NCI-H1694 treated with DMSO at 0.1 percent for 48 hours (cell line): Measurements from ENCODE around the gene TAF10.

Experiments
- DNase-seq: peaks from one replicate; lab custom pipeline; 2025; lab: John Stamatoyannopoulos, UW

Gene TAF10

DNA sequence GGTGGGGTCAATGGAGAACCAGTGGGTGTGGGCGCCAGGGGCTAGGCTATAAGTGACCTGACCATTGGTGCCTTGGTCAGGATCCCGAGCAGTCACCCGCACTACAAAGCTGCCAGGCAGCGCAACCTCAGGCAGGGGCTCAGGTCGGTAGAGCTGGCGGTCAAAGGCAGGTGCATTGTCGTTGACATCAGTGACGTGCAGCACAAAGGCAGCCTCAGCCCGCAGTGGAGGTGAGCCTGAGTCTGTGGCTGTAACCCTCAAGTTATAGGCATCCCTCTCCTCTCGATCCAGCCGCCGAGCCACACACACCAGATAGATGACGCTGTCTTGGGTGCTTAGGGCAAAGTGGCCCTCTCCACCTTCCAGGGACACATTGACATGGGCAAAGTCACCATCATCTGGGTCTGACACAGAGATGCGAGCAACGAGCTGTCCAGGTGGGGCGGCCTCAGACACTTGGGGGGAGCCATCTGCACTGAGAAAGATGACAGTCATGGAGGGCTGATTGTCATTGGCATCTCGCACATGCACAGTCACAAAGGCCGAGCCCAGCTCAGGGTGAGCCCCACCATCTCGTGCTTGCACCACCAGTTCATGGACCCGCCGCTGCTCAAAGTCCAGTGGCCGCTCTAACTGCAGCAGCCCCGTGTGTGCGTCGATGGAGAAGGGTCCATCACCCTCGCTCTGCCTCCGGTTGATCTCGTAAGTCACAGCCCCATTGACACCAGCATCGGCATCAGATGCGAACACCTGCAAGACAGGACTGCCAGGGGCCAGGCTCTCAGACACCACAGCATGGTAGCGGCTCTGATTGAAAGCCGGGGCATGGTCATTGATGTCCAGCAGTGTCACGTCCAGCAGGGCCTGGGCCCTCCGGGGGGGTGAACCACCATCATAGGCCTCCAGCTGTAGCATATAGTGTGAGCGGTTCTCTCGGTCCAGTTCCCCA is 28.3 kb upstream of the TAF10 start:
- DNase-seq, result no peak

DNA sequence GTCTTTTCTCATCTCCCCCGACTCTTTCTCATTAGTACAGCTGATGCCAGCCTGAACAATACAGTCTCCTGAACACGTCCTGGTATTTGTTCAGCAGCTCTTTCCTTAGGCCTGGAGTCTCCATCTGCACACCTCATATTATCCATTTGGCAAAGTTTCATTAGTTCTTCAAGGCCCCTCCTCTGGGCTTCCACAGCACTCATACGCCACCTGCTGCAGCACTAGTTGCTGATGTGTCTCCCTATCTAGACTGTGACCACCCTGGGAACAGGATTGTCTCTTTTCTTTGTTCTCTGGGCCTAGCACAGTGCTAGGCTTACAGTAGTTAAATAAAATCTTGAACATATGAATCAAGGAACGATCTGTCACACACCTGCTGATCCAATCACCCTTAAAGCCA is 26.4 kb upstream of the TAF10 start:
- no peak for DNase-seq

DNA sequence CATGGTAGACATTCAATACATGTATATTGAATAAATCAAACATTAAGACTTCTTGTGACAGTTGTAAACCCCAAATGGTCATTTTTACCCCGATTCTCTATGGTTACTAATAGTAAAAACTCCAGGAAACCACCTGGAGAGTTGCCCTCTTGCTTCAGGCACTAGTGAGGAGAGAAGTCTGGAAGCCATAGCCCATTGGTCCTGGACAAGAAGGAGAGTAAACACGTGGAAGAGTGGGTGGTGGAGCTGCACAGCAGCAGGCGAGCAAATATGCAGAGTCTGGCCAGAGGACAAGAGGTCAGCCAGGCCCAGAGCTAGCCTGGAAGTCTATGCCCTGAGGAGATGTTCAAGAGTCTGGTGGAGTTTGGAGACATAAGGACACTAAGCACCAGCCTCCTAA is 25.9 kb upstream of the TAF10 start:
- DNase-seq, result no peak

DNA sequence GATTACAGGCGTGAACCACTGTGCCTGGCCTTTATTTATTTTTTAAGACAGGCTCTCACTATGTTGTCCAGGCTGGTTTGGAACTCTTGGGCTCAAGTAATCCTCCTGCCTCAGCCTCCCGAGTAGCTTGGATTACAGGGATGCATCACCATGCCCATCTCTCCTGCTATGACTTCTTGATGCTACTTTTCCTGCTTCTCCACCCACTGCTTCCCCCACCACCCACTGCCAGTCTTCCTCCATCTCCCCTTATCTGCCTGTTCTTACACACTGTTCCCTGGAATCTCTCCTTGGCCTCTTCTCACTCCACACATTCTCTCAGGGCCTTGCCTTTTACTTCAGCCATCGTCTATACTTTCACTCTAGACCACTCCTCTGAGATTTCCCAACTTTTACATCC is 24.5 kb upstream of the TAF10 start:
- DNase-seq, result no peak

DNA sequence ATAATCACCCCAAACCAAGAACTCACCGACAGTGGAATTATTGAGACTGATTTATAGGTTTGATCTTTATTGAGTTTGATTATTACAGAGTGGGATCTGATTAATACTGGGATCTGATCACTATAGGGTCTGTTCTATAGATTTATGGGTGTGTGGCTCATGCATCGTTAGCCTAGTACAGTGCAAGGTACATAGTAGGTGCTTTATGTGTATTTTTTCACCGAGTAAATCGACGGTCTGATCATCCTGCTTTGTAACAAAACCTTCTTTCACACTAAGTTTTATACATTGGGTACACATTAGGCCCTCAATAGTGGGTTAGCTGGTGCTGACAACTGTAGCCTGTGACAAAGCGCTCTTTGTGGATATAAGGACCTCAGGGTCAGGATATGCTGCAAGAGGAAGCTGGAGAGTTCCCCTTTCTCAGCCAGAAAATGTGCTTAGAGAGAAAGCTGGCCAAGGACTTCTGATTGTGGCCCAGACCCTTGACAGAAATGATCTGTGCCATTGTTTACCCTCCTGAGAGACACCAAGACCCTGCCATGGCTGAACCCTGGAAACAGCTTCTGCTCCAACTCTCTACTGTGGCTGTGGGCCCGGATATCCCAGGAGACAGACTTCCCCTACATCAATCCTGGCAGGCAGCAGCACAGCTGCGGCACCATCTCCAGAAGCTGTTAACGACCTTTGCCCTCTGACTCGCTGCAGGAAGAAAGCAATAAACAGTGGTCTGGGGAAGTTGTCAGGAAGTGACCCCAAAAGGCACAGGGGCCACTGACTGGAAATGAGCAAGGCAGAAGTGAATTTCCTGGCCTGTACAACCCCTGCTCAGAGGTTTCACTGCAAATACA is 23.3 kb upstream of the TAF10 start:
- no peak for DNase-seq

DNA sequence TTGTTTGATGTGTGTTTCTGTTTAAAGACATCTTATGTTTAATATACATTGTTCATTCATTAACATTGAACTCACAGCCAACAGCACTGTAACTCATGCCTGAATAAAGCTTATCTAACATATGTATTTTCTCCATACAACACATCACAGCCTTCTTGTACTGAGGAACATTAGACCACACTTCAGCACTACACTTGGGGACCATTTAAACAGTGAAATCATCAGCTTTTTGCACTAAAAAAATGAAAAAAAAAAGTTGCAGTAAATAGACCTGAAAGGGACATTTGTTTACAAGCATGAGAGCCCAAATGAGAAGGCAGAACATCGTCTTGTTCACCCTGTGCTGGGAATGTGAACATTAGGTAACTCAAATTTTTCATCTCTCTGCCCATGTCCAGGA is 22.5 kb upstream of the TAF10 start:
- DNase-seq, result no peak

DNA sequence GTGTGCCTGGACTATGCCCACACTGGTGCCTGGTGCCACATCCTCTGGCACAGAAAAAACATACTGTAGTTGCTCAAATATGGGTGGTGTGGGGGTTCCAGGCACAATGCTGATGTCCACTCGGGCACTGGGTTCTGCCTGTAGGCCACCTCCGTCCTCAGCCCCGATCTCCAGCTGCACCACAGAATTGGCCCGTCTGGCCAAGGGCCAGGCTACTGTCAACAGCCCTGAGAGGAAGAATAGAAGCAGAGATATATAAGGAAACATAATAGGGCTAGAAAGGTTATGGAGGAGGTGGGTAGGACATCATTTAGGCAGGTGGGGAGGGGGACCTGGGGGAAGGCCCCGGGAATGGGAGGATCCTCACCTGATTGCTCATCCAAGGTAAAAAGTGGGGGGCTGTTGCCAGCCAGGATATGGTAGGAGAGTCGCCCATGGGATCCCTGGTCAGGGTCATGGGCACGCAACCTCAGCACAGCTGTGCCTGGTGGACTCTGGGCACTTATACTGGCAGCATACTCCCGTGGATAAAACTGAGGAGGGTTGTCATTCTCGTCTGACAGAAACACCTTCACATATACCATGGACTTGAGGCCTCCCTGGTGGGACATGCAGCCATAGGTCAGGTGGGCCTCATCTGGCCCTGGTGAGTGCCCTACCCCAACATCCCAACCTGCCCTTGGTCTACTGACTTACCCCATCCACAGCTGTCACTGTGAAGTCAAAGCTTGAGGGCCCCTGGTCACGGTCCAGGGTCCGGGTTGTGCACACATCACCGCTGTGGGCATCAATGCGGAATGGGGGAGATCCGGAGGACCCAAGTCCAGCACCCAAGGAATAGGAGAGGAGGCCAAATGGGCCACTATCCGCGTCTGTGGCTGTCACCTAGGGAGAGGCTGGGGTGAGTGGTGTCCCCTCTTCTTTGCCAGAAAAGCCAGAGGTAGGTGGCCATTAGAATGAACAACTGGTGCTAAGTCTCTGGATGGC is 21.7 kb upstream of the TAF10 start:
- DNase-seq, result no peak

DNA sequence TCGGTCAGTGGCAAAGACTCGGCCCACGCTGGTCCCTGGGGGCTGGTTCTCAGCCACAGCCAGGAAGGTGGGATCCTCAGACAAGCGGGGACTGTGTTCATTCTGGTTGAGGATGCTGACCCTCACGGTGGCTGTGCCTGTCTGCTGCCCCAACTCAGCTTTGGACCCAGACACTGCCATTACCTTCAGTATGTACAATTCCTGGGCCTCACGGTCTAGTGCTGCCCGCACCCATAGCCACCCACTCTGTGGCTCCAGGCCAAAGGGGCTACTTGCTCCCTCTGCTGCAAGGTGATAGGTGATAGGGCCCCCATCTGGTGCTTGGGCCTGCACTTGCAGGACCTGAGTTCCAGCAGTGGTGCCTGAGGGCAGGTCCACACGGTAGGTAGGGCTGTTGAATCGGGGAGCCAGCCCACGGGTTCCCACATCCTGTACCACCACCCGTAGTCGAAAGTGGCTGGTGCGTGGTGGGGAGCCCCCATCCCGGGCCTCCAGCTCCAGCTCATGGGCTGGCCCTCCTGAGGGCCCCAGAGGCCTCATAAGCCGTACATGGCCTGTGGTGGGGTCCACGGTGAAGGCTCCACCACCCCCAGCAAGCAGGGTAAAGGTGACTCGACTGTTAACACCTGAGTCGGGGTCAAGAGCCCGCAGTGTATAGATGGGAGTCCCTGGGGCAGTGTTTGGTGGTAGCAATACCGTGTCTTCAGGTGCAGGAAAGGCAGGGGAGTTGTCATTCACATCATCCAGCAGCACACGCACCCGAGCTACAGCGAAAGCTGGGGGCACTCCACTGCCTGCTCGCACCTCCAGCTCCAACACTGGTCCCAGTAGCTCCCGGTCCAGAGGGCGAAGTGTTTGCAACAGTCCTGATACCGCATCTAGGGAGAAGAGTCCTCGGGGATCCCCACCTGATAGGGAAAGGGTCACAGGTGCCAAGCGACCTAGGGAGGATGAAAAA is 20.4 kb upstream of the TAF10 start:
- DNase-seq, result no peak

DNA sequence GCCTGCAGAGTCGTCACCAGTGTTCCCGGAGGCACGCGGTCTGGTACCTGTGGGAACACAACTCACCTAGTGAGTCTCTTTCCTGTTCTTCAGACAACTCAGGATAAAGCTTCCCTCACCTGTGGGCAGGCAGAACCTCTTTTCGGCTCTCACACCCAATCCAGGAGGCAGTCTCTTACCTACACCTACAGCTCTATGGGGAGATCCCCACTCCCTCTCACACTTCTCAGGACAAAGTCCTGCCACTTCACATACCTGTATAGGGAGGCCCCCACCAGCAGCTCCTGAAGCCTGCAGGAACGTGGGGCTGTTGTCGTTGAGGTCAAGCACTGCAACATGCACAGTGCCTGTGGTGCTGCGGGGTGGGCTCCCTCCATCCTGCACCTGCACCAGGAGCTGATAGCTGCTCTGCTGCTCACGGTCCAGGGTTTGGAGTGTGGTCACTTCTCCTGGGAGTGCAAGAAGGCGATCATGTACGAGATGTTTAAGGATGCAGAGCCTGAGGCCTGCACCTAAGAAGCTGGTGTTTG is 19.4 kb upstream of the TAF10 start:
- no peak for DNase-seq

DNA sequence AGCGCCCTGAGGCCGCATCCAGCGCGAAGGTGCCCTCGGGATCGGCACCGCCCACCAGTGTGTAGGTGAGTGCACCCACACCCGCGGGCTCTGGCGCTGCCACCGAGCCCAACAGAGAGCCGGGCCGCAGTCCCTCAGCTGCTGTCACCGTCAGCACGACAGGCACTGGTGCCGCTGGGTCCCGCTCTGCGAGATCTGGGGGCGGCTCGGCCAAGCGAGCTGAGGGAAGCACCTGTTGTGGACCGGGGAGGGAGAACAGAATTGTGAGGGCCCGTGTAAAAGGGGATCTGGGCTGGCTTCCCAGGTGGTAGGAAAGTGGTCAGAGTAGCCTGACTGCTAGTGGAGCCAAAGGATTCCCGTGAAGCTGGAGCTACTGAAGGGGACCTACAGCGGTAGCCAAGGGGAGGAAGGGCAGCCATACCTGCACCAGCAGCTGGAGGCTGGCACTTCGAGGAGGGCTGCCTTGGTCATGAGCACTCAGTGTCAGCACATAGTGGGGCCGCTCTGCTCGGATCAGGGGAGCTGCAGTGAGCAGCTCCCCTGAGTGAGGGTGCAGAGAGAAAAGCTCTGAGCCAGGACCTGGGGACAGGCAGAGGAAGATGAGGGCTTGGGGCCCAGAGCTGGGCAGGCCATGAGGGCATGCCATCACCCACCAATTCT is 18.7 kb upstream of the TAF10 start:
- DNase-seq, result no peak

DNA sequence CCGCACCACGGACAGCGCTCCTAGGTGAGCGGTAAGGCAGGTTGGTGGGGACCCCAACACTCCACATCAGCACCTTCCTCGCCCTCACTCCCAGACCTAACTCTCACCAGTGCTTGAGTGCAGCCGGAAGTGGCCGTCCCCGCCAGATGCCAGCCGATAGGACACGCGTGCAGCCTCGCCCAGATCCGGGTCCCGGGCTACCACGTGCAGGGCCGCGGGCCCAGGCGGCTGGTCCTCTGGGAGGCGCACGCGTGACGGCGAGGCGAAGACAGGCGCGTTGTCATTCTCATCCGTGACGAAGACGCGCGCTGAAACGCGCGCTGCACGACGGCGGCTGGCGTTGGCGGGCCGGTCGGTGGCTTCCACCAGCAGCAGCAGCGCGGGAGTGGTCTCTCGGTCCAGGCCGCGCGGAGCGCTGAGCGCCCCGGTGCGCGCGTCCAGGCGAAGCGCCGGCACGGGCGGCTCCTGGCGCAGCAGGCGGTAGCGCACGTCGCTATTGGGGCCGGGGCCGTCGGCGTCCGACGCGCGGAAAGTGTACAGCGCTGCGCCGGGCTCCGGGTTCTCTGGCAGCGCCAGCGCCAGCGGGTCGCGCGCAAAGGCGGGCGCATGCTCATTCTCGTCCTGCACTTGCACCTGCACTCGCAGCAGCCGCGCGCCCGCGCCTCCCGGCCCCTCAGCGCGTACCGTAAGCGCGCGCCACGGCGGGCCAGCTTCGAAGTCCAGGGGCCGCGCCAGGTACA is 18.0 kb upstream of the TAF10 start:
- no peak for DNase-seq

DNA sequence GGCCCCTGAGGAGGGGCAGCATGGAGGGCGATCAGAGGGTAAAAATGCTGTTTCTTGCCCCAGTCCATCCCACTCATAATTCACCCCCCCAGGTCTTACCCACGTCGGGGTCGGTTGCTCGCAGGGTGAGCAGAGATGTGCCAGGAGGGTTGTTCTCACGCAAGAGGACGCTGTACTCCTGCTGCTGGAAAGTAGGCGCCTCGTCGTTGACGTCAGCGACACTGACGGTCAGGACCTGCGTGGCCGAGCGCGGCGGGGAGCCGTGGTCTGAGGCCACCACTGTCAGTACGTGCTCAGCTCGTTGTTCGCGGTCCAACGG is 17.5 kb upstream of the TAF10 start:
- no peak for DNase-seq

DNA sequence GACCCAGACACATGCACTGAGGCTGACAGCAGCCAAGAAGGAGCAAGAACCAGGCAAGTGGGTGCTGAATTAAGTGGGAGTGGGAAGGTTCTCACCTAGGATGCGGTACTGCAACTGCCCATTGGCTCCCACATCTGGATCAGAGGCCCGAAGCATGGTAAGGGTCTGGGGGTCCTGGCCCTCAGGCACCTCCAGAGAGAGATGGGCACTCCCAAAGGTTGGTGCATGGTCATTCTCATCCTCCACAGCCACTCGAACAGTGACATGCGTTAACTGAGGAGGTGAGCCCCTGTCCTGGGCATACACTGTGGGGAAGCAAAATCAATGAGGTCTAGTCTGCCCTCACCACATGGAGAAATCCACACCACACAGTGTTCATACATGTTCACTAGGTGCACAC is 16.5 kb upstream of the TAF10 start:
- DNase-seq, result no peak

DNA sequence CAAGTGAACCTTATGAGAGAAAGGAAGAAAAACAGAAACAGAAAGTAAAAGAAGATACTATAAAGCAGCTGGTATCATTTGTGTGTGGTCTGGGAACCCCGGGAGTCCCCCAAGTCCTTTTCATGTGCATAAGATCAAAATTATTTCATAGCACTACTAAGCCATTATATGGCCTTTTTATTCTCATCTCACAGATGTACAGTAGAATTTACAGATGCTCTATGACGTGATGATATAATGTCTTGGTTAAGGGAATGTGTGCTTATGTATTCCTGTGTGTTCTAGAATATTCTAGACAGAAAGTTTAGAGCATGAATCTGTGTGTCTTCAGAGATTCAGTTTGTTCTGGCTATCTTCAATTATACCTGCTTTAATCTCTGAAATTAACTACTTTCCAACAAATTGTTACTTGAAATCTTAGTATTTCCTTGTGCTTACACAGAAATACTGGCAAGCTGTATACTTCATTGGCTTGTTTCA is 15.8 kb upstream of the TAF10 start:
- no peak for DNase-seq

DNA sequence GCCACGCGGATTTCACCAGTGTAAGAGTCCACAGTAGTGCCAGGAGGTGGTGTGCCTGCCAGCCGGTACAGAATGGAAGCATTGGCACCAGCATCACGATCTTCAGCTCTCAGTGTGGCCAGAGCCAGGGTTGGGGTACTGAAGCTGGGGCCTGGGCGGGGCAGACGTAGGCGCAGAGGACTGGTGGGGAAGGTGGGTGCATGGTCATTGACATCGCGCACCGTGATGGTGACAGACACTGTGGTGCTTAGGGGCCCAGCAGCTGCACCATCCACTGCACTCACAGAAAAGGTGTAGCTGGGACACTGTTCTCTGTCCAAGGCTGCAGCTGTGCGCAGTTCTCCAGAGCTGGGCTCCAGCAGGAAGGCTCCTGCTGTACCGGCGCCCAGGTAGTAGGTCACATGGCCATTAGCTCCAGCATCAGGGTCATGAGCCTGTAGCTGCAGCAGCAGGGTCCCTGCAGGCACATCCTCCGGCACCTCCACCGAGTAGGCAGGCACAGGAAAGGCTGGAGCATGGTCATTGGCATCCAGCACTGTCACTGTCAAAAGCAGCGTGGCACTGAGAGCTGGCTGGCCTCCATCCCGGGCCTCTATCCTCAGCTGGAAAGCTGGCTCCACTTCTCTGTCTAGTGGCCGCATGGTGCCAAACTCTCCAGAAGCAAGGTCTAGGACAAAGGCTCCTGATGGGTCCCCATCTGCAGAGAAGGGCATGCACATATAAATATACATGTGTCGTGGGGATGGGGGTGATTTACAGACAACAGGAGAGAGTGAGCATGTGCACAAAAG is 15.2 kb upstream of the TAF10 start:
- DNase-seq, result no peak

DNA sequence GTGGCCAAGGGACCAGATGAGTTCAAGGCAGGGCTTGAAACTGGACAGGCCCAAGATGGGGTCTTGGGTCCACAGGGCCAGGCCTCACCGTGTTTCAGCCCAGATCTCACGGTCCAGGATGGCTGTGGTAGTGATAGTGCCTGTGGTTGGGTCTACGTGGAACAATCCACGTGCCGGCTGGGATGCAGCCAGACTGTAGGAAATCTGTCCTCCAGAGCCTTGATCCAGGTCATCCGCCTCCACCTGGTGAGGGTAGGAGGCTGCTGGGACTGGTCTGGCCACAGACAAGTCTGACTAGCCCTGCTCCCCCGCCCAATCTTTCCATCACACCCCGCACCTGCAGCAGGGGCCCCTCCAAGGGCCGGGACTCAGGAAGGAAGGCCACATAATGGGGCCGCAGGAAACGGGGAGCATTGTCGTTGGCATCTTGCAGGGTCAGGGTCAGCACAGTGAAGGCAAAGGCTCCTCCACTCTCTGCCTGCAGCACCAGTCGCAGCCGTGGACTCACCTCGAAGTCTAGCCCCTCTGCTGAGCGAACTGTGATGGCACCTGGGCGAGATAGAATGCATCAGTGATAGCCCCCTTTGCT is 13.9 kb upstream of the TAF10 start:
- no peak for DNase-seq

DNA sequence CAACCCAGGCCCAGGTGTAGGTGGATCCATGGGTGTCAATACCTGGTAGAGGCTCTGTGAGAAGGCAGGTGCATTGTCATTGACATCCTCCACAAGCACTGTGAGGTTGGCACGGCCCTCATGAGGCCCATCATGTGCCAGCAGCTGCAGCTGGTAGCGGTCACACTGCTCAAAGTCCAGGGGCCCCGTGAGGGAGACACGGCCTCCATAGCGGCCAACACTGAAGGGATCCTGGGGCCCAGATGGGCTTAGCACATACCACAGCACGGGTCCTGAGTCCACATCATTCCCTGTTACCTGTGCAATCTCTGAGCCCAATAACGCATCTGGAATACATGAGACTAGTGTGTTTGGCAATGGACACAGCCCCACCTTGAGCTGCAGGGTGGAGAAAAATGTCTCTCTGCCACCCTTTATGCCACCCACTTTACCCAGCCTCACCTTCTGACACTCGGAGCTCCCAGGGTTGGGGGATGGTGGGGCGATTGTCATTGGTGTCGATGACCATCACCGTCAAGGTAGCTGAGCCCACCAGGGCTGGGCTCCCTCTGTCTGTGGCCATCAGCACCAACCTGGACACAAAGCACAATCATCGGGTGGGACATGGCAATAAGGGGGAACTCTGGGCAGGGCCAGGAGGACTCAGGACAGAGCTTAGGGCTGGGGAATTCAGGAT is 13.3 kb upstream of the TAF10 start:
- DNase-seq, result no peak
